Stimulated activated naive B cell treated with anti-CD40 and anti-IgM and Interleukin-4, amounts not matched to agents 10 μg/mL and 1 μg/mL and 100 μg/mL, for 72 hours (primary cell): ENCODE measurements around the gene CCS.
"Not testable (repeated sequence)": the region's sequence is repeated elsewhere in the genome, so short reads cannot be mapped to it uniquely, and the experiment has no call there.

Experiments used
- ATAC-seq, 2 donors: fragments of 150-1000 bp; cut with Tn5 transposase; replicated peaks; 2 replicates each; pipeline ENCODE4 v1.10.0; 2021; ENCODE audit warnings: moderate library complexity in 1 of 2
- DNase-seq: peaks from one replicate; pipeline ENCODE4 v3.0.0; 2021
- H3K27ac Mint-ChIP-seq: one replicate; pipeline ENCODE4 v1.8.0; 2022; ENCODE audit warnings: mild to moderate bottlenecking, mixed read lengths
- H3K27me3 Mint-ChIP-seq, 2 donors: one replicate each; pipeline ENCODE4 v1.8.0; 2022; ENCODE audit warnings: mixed read lengths in 2 of 2
- H3K36me3 Mint-ChIP-seq, 2 donors: one replicate each; pipeline ENCODE4 v1.8.0; 2022; ENCODE audit warnings: mixed read lengths in 2 of 2, mild to moderate bottlenecking in 1 of 2
- H3K4me1 Mint-ChIP-seq, 2 donors: one replicate each; pipeline ENCODE4 v1.8.0; 2022; ENCODE audit warnings: mixed read lengths in 2 of 2, mild to moderate bottlenecking in 1 of 2
- H3K4me3 Mint-ChIP-seq, 2 donors: one replicate each; pipeline ENCODE4 v1.8.0; 2022; ENCODE audit warnings: mild to moderate bottlenecking in 2 of 2, mixed read lengths in 2 of 2, moderate library complexity in 1 of 2
- H3K9me3 Mint-ChIP-seq, 2 donors: one replicate each; pipeline ENCODE4 v1.8.0; 2022; ENCODE audit warnings: mixed read lengths in 2 of 2, mild to moderate bottlenecking in 1 of 2

Gene CCS

DNA sequence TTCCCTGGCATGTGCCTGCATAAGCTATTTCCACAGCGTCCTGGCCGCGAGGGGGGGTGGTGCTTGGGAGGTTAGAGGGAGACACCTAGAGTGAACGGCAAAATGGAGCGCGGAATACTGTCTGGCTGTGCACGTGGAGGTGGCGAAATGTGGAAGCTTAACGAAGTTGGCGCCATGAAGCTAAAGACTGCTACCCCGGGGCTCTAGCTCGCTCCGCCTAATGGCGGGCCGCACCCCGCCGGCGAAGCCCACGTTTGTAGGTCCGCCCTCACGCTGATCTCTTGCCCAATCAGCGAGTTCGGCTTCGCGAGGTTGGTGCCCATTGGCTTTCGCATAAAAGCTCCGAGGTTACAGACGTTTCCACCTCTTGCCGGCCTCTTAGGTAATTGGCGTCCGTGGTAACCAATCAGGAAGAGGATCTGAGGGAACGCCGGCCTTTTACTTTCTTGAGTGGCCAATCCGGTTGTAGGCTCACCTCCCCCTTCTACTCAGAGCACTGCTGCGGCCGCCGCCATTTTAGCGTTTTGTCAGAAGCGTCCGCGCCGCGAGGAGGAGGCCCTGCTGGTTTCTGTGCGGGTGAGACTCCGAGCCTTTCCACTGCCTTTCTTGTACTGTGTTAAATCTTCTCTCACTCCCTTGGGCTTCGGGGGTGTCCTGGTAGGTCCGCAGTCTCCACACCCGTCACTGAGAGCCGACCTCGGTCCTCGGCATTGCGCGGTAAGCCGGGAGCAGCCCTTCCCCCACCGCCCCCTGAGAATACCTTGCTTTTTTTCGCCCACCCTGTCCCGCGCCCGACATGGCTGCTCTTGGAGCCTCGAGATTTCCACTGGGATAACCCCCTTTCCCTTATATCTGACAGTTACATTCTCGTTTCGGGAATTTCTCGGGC, 45.4 kb downstream of the CCS start, which contains the start of gene RBM4:
RBM4 (plus strand) TSS at position 527 of the 889 bp plus-strand sequence. CDS start 1,009 bp downstream, outside the sequence.
- Mint-ChIP-seq H3K27me3 (no peaks in the 10 kb centered on the region), H3K4me1 (peaks cover 44 to 76% of the 10 kb centered on the region in 2 donors), H3K27ac (peak within 1 kb of the TSS; percentile 99), H3K36me3 (peaks cover 48 to 65% of the 10 kb centered on the region in 2 donors), H3K9me3 (peaks cover 2 to 4% of the 10 kb centered on the region in 2 donors), H3K4me3 (peak within 1 kb of the TSS; percentile 96 to 98)
- peak; percentile 95 to 98 for ATAC-seq
- peak; percentile 98 for DNase-seq

DNA sequence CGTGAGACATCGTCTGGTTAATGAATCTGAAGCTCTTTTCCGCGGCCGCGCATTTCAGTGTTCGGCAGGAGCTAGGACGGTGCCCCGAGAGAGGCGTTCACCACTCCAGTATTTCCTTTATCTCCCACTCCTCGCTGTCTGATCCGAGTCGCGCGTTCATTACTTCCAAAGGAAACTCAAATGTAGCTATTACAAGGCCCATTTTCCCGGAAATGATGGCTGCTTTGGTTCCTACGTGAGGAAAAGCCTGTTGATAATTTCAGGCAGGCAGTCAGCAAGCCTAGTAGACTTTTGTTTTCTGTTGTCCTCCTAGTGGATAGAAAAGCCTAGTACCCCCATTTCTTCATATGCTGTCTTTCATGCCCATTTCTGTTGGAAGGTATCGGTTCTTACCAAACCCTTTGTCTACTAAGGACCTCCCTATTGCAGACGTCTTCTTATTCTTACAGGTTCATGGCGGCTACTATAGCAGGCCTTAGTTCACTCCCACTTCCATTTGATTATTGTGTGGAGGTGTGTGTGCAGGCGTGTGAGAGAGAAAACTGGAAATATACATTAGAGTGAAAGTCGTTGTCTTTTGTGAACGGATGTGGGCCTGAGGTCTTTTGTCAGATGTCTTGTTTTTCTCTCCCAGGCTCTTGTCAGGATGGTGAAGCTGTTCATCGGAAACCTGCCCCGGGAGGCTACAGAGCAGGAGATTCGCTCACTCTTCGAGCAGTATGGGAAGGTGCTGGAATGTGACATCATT, 46.3 kb downstream of the CCS start:
- Mint-ChIP-seq H3K27me3 (no peaks in the 10 kb centered on the region), H3K4me3 (peak overlapping the region; percentile 96 to 98), H3K9me3 (peaks cover 2 to 4% of the 10 kb centered on the region in 2 donors), H3K27ac (peak overlapping the region; percentile 99), H3K36me3 (peaks cover 52 to 72% of the 10 kb centered on the region in 2 donors), H3K4me1 (peaks cover 47 to 83% of the 10 kb centered on the region in 2 donors)
- no peak for DNase-seq
- ATAC-seq: peak in 1 of 2 donors; percentile 3

DNA sequence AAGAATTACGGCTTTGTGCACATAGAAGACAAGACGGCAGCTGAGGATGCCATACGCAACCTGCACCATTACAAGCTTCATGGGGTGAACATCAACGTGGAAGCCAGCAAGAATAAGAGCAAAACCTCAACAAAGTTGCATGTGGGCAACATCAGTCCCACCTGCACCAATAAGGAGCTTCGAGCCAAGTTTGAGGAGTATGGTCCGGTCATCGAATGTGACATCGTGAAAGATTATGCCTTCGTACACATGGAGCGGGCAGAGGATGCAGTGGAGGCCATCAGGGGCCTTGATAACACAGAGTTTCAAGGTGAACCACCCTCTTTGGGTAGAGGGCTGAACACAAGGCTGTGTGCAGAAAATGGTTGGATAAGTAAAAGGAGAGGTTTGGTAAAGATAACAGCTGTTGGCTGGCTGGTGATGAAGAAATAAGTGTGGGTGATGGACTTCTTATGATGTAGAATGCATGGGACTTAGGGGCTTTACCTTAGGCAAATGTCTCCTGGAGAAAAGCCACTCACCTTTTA, 46.9 kb downstream of the CCS start:
- H3K4me3 Mint-ChIP-seq: peak overlapping the region; percentile 96 to 98
- H3K4me1 Mint-ChIP-seq: peaks cover 47 to 83% of the 10 kb centered on the region in 2 donors
- H3K9me3 Mint-ChIP-seq, ATAC-seq, H3K27me3 Mint-ChIP-seq, DNase-seq: not testable (repeated sequence)
- peak overlapping the region; percentile 99 for H3K27ac Mint-ChIP-seq
- H3K36me3 Mint-ChIP-seq: peaks cover 49 to 72% of the 10 kb centered on the region in 2 donors

DNA sequence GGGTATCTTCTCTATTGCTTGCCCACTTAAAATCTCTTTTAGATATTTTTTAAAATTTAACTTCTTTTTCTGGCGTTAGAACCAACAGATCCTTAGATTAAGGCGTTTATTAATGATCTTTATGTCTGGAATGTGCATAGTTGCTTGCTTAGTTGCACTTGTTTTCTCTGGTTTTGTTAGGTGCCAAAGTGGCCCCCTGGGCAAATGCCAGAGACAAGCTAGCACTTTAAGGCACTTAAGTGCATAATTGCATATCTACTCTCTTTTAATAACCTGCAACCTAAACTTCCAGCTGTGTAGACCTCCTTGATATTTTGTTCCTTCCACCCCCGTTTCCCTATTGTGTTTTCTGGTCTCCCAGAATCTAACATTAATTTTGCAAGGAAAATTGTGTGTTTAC, 48.8 kb downstream of the CCS start:
- H3K27ac Mint-ChIP-seq: peak overlapping the region; percentile 28

DNA sequence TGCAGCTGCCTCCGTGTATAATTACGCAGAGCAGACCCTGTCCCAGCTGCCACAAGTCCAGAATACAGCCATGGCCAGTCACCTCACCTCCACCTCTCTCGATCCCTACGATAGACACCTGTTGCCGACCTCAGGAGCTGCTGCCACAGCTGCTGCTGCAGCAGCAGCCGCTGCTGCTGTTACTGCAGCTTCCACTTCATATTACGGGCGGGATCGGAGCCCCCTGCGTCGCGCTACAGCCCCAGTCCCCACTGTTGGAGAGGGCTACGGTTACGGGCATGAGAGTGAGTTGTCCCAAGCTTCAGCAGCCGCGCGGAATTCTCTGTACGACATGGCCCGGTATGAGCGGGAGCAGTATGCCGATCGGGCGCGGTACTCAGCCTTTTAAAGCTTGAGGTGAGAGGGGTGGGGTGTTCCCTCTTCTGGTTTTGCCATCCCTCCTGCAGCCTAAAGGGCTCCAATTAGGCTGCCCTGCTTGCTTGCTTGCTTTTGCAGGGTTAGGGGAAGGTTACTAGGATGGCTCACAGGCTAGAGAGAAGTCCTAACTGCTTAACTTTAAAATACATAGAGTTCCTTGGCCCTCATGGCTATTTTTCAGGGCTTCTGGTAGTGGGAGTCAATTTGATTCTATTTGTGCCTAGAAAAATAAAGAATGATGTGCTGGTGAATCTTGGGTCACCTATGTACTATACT, 50.9 kb downstream of the CCS start:
- no peak overlapping the region for H3K4me3 Mint-ChIP-seq
- DNase-seq (no peak), ATAC-seq (no peak)
- H3K27me3 Mint-ChIP-seq: no peaks in the 10 kb centered on the region
- no peaks in the 10 kb centered on the region for H3K9me3 Mint-ChIP-seq
- H3K4me1 Mint-ChIP-seq: peaks cover 45 to 82% of the 10 kb centered on the region in 2 donors
- H3K27ac Mint-ChIP-seq: peak overlapping the region; percentile 9
- peaks cover 58 to 81% of the 10 kb centered on the region in 2 donors for H3K36me3 Mint-ChIP-seq

More for the DNA sequence above, 48.8 kb downstream of the CCS start:
- Mint-ChIP-seq H3K4me3 (peak overlapping the region; percentile 70), H3K36me3 (peaks cover 55 to 89% of the 10 kb centered on the region in 2 donors), H3K9me3 (no peaks in the 10 kb centered on the region), H3K4me1 (peaks cover 56 to 95% of the 10 kb centered on the region in 2 donors), H3K27me3 (no peaks in the 10 kb centered on the region)
- DNase-seq (no peak), ATAC-seq (no peak)

DNA sequence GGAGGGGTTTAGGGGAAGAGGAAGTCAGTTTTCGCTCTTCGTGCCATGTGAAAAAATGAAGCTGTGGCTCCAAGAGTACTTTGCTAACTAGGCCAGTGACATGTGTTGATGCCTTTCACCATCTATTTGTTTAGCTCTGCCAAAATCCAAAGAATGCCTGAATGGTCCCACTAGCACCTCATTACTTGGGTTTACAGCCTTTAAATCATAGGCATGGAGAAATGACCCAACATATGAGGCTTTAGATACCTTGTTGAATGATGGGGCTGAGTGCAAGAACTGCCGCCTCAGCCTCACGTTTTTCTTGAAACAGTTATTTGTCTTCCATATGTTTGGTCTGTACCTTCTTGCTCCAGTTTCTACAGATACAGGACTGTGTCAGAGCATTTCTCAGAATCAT, 53.8 kb downstream of the CCS start:
- Mint-ChIP-seq H3K36me3 (peaks cover 57 to 79% of the 10 kb centered on the region in 2 donors), H3K4me3 (no peak overlapping the region), H3K27me3 (no peaks in the 10 kb centered on the region), H3K27ac (no peak overlapping the region), H3K9me3 (no peaks in the 10 kb centered on the region), H3K4me1 (peaks cover 32 to 58% of the 10 kb centered on the region in 2 donors)
- no peak for ATAC-seq
- DNase-seq: no peak

DNA sequence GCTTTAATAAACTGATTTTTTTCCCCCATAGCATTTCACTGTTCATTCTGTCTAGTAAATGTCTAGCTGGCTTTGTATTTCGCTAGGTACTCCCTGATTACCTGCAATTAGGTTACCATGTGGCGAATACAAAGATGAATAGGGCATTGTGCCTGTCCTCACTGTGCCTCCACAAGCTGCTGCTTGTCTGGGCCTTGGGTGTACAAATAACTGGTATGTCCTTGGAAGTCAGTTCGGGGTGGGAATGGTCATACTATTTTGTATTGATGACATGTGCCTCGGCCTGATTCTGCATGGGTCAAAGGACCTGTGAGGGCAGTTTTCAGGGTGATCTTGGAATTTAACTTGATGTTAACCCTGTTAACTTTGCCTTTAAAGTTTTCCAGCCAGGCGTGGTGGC, 56.9 kb downstream of the CCS start:
- Mint-ChIP-seq H3K36me3 (peaks cover 51 to 67% of the 10 kb centered on the region in 2 donors), H3K4me3 (no peak overlapping the region), H3K27ac (peak overlapping the region; percentile 47)

DNA sequence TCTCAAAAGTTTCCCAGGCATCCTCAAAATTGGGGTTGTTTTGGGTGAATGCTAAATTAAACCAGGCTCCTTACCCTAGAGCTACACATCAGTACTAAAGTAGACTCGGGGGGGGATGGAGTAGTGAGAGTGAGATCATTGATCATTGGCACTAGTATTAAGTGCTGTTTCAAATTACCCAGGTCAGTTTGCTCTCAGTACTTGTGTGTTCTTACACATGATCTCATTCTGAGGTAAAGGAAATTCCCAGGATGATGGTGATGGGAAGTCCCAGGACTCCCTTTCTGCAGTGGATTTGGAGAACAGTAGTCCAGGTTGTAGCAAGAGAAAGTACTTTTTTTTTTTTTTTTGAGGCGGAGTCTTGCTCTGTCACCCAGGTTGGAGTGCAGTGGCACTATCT, 58.0 kb downstream of the CCS start:
- no peak for DNase-seq
- H3K4me1 Mint-ChIP-seq: peaks cover 11 to 40% of the 10 kb centered on the region in 2 donors
- H3K4me3 Mint-ChIP-seq: no peak overlapping the region
- ATAC-seq: peak in 1 of 2 donors; percentile 49
- H3K27me3 Mint-ChIP-seq: no peaks in the 10 kb centered on the region
- peaks cover 50 to 64% of the 10 kb centered on the region in 2 donors for H3K36me3 Mint-ChIP-seq
- peak overlapping the region; percentile 1 for H3K27ac Mint-ChIP-seq
- no peaks in the 10 kb centered on the region for H3K9me3 Mint-ChIP-seq

More for the DNA sequence above, 56.9 kb downstream of the CCS start:
- Mint-ChIP-seq H3K27me3 (no peaks in the 10 kb centered on the region), H3K9me3 (no peaks in the 10 kb centered on the region), H3K4me1 (peaks cover 16 to 42% of the 10 kb centered on the region in 2 donors)
- DNase-seq: no peak
- ATAC-seq: no peak

DNA sequence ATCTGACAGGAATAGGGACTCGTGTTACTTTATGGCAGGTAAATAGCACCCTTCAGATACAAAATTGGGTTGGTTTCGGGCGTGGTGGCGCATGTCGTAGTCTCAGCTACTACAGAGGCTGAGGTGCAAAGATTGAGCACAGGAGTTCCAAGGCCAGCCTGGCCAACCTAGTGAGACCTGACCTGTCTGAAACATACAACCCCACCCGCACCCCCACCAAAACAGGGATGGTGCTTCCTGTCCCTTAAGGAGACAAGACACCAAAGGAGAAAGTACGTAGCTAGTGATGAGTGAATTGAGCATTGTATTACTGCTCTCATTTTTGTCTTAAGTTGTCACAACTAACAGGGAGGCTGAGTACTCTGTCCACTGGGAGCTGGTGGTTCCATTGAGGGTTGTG, 59.7 kb downstream of the CCS start:
- Mint-ChIP-seq H3K4me3 (no peak overlapping the region), H3K27me3 (no peaks in the 10 kb centered on the region), H3K9me3 (no peaks in the 10 kb centered on the region), H3K4me1 (peaks cover 8 to 32% of the 10 kb centered on the region in 2 donors), H3K27ac (no peak overlapping the region), H3K36me3 (peaks cover 38 to 54% of the 10 kb centered on the region in 2 donors)
- DNase-seq: no peak
- no peak for ATAC-seq

DNA sequence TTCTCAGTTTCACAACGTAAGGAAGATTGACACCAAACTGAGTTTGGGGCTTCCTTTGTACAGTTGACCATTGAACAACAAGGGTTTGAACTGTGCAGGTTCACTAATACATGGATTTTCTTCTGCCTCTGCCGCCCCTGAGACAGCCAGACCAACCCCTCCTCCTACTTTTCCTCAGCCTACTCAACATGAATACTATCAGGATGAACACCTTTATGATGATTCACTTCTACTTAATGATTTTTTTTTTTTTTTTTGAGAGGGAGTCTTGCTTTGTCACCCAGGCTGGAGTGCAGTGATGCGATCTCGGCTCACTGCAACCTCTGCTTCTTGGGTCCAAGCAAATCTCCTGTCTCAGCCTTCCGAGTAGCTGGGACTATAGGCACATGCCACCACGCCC, 60.1 kb downstream of the CCS start:
- Mint-ChIP-seq H3K4me1 (peaks cover 9 to 35% of the 10 kb centered on the region in 2 donors), H3K4me3 (no peak overlapping the region), H3K27ac (peak overlapping the region; percentile 81), H3K27me3 (no peaks in the 10 kb centered on the region), H3K9me3 (no peaks in the 10 kb centered on the region), H3K36me3 (peaks cover 38 to 54% of the 10 kb centered on the region in 2 donors)
- ATAC-seq: no peak
- no peak for DNase-seq
